Umbilical cord (tissue), 2 donors: Measurements from ENCODE around the gene POU4F1. TPM values are rescaled to one million over a fixed set of nuclear protein-coding genes. Genes with fewer than 3 reads are reported as not detected.

Experiments used
- DNase-seq: peaks from one replicate; pipeline ENCODE4 v3.0.0-alpha.2; 2015; ENCODE audit warnings: low spot score
- total RNA-seq: library from RNA; depleted of rRNA; stranded (reverse); fragments of >200 nt; gene quantifications from one replicate; pipeline ENCODE4 v1.2.3, GENCODE V29; 2014; ENCODE audit warnings: low replicate concordance; ENCODE audit not compliant: insufficient read depth

POU4F1 gene
- total RNA-seq, 1 donor from 2014 or later, result 1.2 TPM

GRCh38 chr13:78607409-78608251 lies 4.3 kb upstream of the POU4F1 start:
- no peak for DNase-seq

- no peak for DNase-seq
Measured at GRCh38 chr13:78606471-78607408, 3.4 kb upstream of the POU4F1 start.

DNA sequence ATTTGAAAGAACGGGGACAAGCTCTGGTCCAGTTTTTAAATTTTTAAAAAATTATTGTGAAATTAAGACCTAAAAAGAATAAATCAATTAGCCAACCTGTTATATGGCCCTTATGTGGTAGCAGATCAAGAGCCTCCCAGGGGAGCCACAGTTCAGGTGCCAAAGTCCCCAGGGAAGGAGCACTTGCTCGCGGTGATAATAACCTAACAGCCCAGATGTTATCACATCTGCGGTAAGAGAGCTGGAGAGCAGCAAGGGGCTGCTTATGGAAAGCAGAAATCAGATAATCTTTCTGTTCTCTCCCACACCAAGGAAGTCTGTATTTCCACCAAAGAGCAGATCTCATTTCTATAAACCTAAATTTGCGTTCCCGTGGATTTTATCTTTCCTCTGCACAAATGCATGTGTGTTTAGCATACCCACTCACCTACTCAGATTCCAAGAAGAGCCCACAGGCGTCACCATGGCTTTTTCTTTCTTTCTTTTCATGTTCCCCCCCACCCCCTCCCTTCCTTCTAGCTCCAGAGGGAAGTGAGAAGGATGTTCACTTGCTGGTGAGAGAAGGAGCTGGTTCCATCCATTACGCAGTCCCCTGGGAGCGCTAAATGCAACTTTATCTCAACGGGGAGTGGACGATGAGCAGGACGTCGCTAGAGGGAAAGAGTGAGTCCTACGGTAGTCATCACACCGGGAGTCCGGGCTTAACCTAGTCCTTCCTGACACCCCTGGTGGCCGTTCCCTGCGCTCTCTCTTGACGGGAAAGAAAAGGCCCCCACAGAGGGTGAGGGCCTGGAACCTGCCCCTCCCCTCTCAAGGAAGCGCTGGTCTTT lies 1.6 kb upstream of the POU4F1 start:
- DNase-seq, result no peak

DNA sequence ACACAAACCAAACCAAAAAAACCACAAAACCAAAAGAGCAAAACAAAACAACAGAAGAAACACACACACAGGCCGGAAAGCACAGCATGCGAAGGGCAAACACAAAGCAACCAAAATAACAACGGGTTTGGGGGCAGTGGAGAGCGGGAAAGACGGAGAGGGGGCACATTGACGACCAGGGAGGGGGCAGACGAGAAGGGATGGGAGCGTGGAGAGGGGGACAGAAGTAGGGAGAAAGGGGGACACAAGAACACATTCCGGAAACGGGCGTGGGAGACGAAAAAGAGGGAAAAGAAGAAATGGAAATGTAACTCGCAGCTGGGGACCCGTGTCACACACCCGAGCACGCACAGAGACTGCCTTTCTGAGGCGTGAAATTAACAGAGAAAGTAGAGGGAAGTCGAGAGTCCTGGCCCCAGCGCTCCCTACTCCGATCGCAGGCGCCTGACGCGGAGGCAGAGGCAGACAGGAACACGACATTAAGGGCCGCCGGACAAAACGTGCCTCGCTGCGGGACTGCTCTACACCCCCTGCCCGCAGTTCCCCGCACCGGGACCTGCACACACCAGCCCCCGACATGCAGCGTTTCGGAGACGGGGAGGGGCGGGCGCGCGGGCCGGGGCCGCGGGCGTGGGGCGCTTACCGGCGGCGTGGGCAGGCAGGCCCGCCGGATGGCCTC lies 652 bp downstream of the POU4F1 start:
- no peak for DNase-seq

GRCh38 chr13:78601874-78602560 lies 1.3 kb downstream of the POU4F1 start:
- DNase-seq, result no peak

GRCh38 chr13:78601124-78601873 lies 2.1 kb downstream of the POU4F1 start:
- no peak for DNase-seq

- DNase-seq, result no peak
Measured at GRCh38 chr13:78600280-78600883, 3.0 kb downstream of the POU4F1 start.

GRCh38 chr13:78599645-78600279 lies 3.6 kb downstream of the POU4F1 start:
- DNase-seq, result no peak

DNA sequence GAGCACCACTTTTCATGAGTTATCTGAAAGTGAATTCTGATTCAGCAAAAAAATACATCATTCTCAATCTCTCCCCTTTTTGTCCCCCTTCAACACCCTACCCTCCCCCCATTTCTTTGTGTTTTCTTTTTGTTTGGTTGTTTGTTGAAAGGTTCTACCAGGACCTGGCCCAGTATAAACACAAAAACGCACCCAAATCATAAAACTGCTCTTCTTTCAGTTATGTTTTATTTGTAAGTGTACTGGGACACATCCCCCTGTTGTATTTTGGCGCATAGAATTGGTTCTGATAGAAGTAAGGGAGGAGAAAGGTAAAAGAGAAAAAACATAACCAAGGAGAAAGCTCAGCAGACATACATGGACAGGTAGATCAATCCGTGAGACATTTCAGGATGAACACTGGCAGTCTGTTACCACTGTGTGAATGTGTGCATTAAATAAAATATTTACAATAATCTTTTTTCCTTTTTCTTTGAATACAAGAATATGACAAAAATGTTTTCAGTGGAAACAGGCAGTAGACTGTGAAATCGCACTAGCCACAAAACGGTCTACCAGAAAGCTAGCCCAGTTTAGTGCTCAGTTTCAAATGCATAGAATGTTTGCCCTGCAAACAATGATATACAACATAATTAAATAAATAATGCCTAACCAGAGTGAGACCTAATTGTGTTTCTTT lies 4.2 kb downstream of the POU4F1 start:
- no peak for DNase-seq

- DNase-seq, result no peak
Measured at GRCh38 chr13:78598116-78598781, 5.1 kb downstream of the POU4F1 start.

GRCh38 chr13:78597602-78597932 lies 5.8 kb downstream of the POU4F1 start:
- DNase-seq, result no peak

DNA sequence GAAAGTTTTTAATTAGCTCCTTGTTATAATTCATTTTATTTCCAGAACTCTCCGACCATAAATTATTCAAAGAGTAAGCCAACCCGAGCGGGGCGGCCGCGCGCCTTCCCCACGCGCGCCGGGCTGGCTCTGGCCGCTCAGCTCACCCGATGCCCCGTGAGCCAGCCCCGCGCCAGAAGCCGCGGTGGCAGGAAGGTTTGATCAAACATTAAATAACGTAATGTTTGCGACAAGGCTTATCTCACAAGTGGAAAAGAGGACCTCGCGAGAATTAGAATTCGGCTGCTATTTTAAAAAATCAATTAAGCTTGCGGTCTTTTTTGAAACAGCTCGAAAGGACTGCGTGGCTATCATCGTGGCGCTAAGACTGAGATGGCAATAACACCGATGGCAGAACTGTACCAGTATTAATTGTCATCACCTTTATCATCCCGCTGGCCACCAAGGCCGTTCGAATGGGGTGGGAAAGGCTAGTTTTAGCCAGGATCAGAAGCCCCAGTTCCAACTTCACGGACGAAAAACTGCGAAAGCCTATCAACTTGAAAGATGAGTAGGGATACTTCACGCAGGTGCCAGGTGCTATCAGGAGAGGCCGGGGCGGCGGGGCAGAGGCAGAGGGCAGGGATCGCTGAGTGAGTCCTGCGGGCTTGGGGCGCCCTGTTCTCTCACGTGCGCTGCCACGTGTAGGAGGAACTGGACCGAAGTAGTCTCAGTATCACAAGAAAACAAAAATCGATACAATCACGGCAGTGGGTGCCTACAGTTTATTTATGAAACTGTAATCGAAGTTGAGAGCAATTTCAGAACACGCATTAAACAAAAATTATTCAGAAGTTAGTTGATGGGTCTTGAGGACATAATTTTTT lies 6.4 kb downstream of the POU4F1 start:
- no peak for DNase-seq

DNA sequence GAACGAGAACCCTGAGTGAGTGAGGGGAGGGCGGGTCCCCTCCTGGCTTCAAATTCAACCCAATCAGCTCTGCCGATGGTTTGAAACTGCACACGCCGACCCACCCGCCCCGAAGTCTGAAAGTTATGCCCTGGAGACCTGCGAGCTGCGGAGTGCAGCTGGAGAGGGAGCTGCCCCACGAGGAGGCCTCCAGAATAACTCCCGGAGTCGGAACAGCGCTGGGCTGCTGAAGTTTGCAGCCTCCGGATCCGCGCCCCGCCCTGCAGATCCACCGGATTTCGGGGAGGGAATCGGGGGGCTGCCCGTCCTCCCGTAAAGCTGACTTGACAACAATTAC lies 7.0 kb downstream of the POU4F1 start:
- no peak for DNase-seq

GRCh38 chr13:78595495-78596398 lies 7.6 kb downstream of the POU4F1 start:
- DNase-seq, result no peak

DNA sequence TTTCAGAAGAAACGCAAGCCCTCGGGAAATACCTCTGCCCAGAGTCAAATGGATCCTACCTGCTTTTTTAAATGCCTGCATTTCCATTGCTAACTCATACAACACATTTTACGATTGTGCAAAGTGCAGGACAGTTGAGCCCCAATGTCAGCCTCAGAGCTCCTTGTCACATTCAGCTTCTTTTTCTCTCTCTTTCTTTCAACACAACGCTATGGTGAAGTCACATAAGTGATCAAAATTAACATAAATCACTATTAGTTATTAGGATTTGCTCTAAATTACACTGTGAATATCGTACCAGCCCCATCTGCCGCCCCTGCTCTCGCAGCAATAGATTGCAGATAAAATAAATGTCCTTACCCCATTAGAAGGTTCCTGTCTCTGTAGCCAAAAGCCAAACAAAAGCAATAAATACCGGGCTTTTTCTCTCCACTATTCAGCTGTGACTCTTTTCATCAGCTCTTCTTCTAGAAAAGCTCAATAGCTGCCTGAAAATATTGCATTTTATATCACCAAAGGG lies 8.8 kb downstream of the POU4F1 start:
- no peak for DNase-seq
